Lower leg skin (tissue), 4 donors: ENCODE results near the gene DMAP1. TPM values are rescaled to one million over a fixed set of nuclear protein-coding genes. Genes with fewer than 3 reads are reported as not detected.

Source experiments
- DNase-seq, 2 donors: peaks; one replicate each; pipeline ENCODE4 v3.0.0-alpha.2; 2019; ENCODE audit warnings: low spot score in 2 of 2
- H3K4me3 ChIP-seq: fragments of 200-600 bp; sonication (generic); 2 replicates; pipeline ENCODE4 v1.5.1; 2017; ENCODE audit warnings: mild to moderate bottlenecking, low read depth; ENCODE audit not compliant: poor library complexity, severe bottlenecking
- POLR2A ChIP-seq, 2 donors: fragments of 450-650 bp; IDR thresholded peaks; one replicate each; pipeline ENCODE4 v1.6.1; 2016 to 2017; ENCODE audit warnings: antibody characterized with exemption in 2 of 2, mild to moderate bottlenecking in 1 of 2, moderate library complexity in 1 of 2
- WGBS, 2 donors: methylation state at CpG; one replicate each; pipeline ENCODE4 v1.1.5; 2018; 5-methylcytosine and 5-hydroxymethylcytosine counted together
- intact Hi-C: fragments of 100-400 bp; cut with DNase I; formaldehyde crosslinking; loops from one replicate; pipeline ENCODE4 v1.15.0; 2023; ENCODE audit warnings: low total_unique reads
- total RNA-seq, 4 donors: library from RNA; depleted of rRNA; stranded (reverse); fragments of >200 nt; gene quantifications; one replicate each; pipeline ENCODE4 v1.1.0, GENCODE V29; 2016
- TF ChIP-seq, protein P1 (sequence below), 3 donors: fragments of 450-650 bp; IDR thresholded peaks; one replicate each; pipeline ENCODE4 v1.5.1; 2016; ENCODE audit warnings: antibody characterized with exemption in 3 of 3, mild to moderate bottlenecking in 3 of 3, moderate library complexity in 2 of 3

DMAP1 gene
- total RNA-seq, 4 donors from 2014 or later, result 37.1 to 46.9 (median 39.8) TPM

GRCh38 chr1:44208226-44208625 is 5.0 kb upstream of the DMAP1 start:
- no peak for DNase-seq
- no peak overlapping the region for H3K4me3 ChIP-seq
- TF ChIP-seq, protein P1, sequence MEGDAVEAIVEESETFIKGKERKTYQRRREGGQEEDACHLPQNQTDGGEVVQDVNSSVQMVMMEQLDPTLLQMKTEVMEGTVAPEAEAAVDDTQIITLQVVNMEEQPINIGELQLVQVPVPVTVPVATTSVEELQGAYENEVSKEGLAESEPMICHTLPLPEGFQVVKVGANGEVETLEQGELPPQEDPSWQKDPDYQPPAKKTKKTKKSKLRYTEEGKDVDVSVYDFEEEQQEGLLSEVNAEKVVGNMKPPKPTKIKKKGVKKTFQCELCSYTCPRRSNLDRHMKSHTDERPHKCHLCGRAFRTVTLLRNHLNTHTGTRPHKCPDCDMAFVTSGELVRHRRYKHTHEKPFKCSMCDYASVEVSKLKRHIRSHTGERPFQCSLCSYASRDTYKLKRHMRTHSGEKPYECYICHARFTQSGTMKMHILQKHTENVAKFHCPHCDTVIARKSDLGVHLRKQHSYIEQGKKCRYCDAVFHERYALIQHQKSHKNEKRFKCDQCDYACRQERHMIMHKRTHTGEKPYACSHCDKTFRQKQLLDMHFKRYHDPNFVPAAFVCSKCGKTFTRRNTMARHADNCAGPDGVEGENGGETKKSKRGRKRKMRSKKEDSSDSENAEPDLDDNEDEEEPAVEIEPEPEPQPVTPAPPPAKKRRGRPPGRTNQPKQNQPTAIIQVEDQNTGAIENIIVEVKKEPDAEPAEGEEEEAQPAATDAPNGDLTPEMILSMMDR (IDR thresholded peaks at IDR 0.05), result no peak
- no peak for TF ChIP-seq POLR2A (IDR thresholded peaks at IDR 0.05)
- intact Hi-C loops, result no loop called here

- WGBS, 2 donors, result 98 to 100% methylated on average over 1 of the region's 1 CpG
- intact Hi-C loops, result no loop called here
- DNase-seq, result no peak
These were observed 2.7 kb upstream of the DMAP1 start for GRCh38 chr1:44210595-44210994.

DNA sequence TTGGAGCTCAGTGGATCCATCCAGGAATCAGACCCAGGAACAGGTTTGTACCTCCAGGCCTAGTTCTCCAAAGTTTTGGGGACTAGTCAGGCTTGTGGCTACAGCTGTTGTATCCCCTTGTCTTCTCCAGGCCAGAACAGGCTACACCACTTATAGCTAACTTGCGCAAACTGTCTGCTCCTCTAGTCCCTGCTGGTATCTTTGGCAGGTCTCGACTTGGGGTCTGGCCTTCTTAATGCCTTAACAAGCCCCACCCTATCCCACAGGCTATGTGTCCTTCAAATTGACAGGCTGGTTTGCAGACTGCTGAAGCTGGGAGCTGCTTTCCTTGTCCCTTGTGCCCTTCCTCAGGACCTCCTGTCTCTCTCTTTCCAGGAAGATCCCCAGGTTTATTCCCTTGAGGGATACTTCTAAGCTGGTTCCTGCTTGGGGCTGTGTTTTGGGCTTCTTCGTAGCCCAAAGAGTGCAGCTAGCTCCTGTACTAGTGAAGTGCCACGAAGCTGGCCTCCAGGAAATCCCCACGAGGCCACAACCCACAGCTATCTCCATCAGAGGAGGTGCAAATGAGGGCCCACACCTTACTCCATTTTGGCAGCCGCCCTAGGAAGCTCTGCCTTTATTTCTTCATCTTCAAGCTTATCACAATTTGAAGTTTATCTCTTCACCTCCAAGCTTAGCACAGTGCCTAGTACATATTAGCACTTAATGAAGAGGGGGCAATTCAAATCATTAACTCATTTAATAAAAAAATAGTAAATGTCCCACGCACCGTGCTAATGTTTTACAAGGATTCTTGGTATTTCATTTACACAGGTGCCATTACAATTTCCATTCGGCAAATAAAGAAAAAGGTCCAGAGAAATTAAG is 683 bp upstream of the DMAP1 start:
- TF ChIP-seq, protein P1 (IDR thresholded peaks at IDR 0.05), result no peak
- no peak for TF ChIP-seq POLR2A (IDR thresholded peaks at IDR 0.05)
- DNase-seq, result no peak
- 35 to 36% methylated on average over 9 of the region's 9 CpGs for WGBS, 2 donors

More at GRCh38 chr1:44210595-44210994, 2.7 kb upstream of the DMAP1 start:
- no peak for TF ChIP-seq POLR2A (IDR thresholded peaks at IDR 0.05)
- TF ChIP-seq, protein P1 (IDR thresholded peaks at IDR 0.05), result no peak
- no peak overlapping the region for H3K4me3 ChIP-seq

GRCh38 chr1:44217809-44218410 is 4.6 kb downstream of the DMAP1 start:
- TF ChIP-seq, protein P1 (IDR thresholded peaks at IDR 0.05), result peak in 1 of 3 donors; percentile 62
- TF ChIP-seq POLR2A (IDR thresholded peaks at IDR 0.05), result no peak
- 67 to 72% methylated on average over 4 of the region's 4 CpGs for WGBS, 2 donors
- peak; percentile 77 to 94 for DNase-seq
- H3K4me3 ChIP-seq, result no peak overlapping the region
- intact Hi-C loops, result loop anchor here (5.0 kb wide), 1 partner anchor 374 kb away; no protein-coding TSS in a partner anchor

More for the DNA sequence above, 683 bp upstream of the DMAP1 start:
- intact Hi-C loops, result no loop called here
- H3K4me3 ChIP-seq, result no peak overlapping the region

DNA sequence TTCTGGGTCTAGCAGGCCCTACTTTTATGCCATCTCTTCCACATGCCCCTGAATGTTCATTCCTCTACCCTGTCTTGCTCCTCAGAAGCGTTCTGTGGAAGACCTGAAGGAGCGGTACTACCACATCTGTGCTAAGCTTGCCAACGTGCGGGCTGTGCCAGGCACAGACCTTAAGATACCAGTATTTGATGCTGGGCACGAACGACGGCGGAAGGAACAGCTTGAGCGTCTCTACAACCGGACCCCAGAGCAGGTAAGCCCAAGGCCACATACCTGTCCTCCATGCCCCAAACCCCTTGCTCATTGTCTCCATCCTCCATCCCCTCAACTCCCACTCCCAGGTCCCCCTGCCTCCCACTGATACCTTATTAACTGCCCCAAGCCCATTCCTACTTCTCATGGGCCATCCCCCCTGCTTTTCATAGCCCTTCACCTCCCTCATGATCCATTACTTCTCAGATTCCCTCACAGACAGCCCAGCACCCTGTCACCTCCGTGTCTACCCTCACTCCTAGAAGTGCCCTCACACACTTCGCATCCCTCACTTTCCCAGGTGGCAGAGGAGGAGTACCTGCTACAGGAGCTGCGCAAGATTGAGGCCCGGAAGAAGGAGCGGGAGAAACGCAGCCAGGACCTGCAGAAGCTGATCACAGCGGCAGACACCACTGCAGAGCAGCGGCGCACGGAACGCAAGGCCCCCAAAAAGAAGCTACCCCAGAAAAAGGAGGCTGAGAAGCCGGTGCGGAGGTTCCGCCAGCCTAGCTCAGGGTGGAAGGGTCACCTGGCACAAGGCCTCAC is 5.4 kb downstream of the DMAP1 start:
- intact Hi-C loops, result loop anchor here (5.0 kb wide), 1 partner anchor 374 kb away; no protein-coding TSS in a partner anchor
- DNase-seq, result peak in 1 of 2 donors; percentile 82
- no peak overlapping the region for H3K4me3 ChIP-seq
- TF ChIP-seq, protein P1 (IDR thresholded peaks at IDR 0.05), result no peak
- TF ChIP-seq POLR2A (IDR thresholded peaks at IDR 0.05), result no peak
- 89 to 93% methylated on average over 24 of the region's 24 CpGs for WGBS, 2 donors
